T1000 (cell line): ENCODE measurements around the gene SLC35E2B.
"Not testable (repeated sequence)": the region's sequence is repeated elsewhere in the genome, so short reads cannot be mapped to it uniquely, and the experiment has no call there.

ENCODE experiments used
- DNase-seq: peaks from one replicate; lab custom pipeline; 2025; ENCODE audit warnings: mixed read lengths; lab: John Stamatoyannopoulos, UW

SLC35E2B gene

GRCh38 chr1:1703796-1704195 is 11.2 kb upstream of the SLC35E2B start:
- DNase-seq, result no peak

- DNase-seq, result not testable (repeated sequence)
Observed at GRCh38 chr1:1702506-1702905, 9.9 kb upstream of the SLC35E2B start.

- DNase-seq, result not testable (repeated sequence)
Observed at GRCh38 chr1:1700557-1700956, 8.0 kb upstream of the SLC35E2B start.

GRCh38 chr1:1700067-1700466 is 7.5 kb upstream of the SLC35E2B start:
- not testable (repeated sequence) for DNase-seq

GRCh38 chr1:1699061-1699460 is 6.5 kb upstream of the SLC35E2B start:
- DNase-seq, result not testable (repeated sequence)

GRCh38 chr1:1697358-1698183 is 5.0 kb upstream of the SLC35E2B start:
- DNase-seq, result not testable (repeated sequence)

GRCh38 chr1:1696431-1697357 is 4.1 kb upstream of the SLC35E2B start:
- DNase-seq, result not testable (repeated sequence)

- not testable (repeated sequence) for DNase-seq
Observed at GRCh38 chr1:1692324-1692713, 276 bp downstream of the SLC35E2B start.

- DNase-seq, result not testable (repeated sequence)
Observed at GRCh38 chr1:1691443-1691842, 1.2 kb downstream of the SLC35E2B start.

- DNase-seq, result not testable (repeated sequence)
Observed at GRCh38 chr1:1689526-1689925, 3.1 kb downstream of the SLC35E2B start.

- DNase-seq, result no peak
Observed at GRCh38 chr1:1687846-1688245, 4.7 kb downstream of the SLC35E2B start.

GRCh38 chr1:1684031-1684681 is 8.4 kb downstream of the SLC35E2B start:
- DNase-seq, result no peak

GRCh38 chr1:1683104-1683905 is 9.3 kb downstream of the SLC35E2B start:
- no peak for DNase-seq

GRCh38 chr1:1680912-1681273 is 11.7 kb downstream of the SLC35E2B start:
- no peak for DNase-seq

- no peak for DNase-seq
Observed at GRCh38 chr1:1680031-1680911, 12.3 kb downstream of the SLC35E2B start.

GRCh38 chr1:1678581-1679380 is 13.8 kb downstream of the SLC35E2B start:
- no peak for DNase-seq

GRCh38 chr1:1677718-1678580 is 14.6 kb downstream of the SLC35E2B start:
- DNase-seq, result no peak

- not testable (repeated sequence) for DNase-seq
Observed at GRCh38 chr1:1676087-1676486, 16.5 kb downstream of the SLC35E2B start.

- not testable (repeated sequence) for DNase-seq
Observed at GRCh38 chr1:1675218-1675617, 17.4 kb downstream of the SLC35E2B start.
